Head of caudate nucleus (tissue), 42 donors: ENCODE results near the gene BICRAL.
"Not testable (repeated sequence)": the region's sequence is repeated elsewhere in the genome, so short reads cannot be mapped to it uniquely, and the experiment has no call there.

Experiments used
- DNase-seq, 42 donors: peaks; one replicate each; pipeline versions ENCODE4 v3.0.0 to v3.0.0-alpha.2; 2020 to 2021; ENCODE audit warnings: mixed read lengths in 7 of 42
- intact Hi-C: fragments of 100-400 bp; cut with DNase I; formaldehyde crosslinking; loops from one replicate; pipeline ENCODE4 v1.15.0; 2022

BICRAL gene

GRCh38 chr6:42762426-42762859 lies 19.4 kb upstream of the BICRAL start:
- no peak for DNase-seq
- intact Hi-C loops, result no loop called here

- DNase-seq, result no peak
- intact Hi-C loops, result no loop called here
Observed at GRCh38 chr6:42762950-42763349, 18.9 kb upstream of the BICRAL start.

GRCh38 chr6:42764911-42765648 lies 16.8 kb upstream of the BICRAL start:
- no peak for DNase-seq
- intact Hi-C loops, result no loop called here

- intact Hi-C loops, result no loop called here
- DNase-seq, result no peak
Observed at GRCh38 chr6:42766163-42766670, 15.6 kb upstream of the BICRAL start.

- DNase-seq, result no peak
- intact Hi-C loops, result no loop called here
Observed at GRCh38 chr6:42769051-42769450, 12.8 kb upstream of the BICRAL start.

GRCh38 chr6:42769836-42770235 lies 12.0 kb upstream of the BICRAL start:
- no peak for DNase-seq
- intact Hi-C loops, result no loop called here

- DNase-seq, result no peak
- intact Hi-C loops, result no loop called here
Observed at GRCh38 chr6:42771741-42772100, 10.1 kb upstream of the BICRAL start.

- intact Hi-C loops, result no loop called here
- no peak for DNase-seq
Observed at GRCh38 chr6:42774201-42774600, 7.7 kb upstream of the BICRAL start.

- DNase-seq, result peak in 1 of 42 donors; percentile 19
Observed at GRCh38 chr6:42774821-42775487, 6.9 kb upstream of the BICRAL start.

GRCh38 chr6:42777126-42777822 lies 4.6 kb upstream of the BICRAL start:
- no peak for DNase-seq
- intact Hi-C loops, result no loop called here

More at GRCh38 chr6:42774821-42775487, 6.9 kb upstream of the BICRAL start:
- intact Hi-C loops, result not testable (repeated sequence)

GRCh38 chr6:42778122-42778521 lies 3.7 kb upstream of the BICRAL start:
- peak in 2 of 42 donors; percentile 18 to 29 for DNase-seq
- intact Hi-C loops, result no loop called here

- intact Hi-C loops, result no loop called here
- no peak for DNase-seq
Observed at GRCh38 chr6:42779521-42779920, 2.3 kb upstream of the BICRAL start.

GRCh38 chr6:42781546-42781795 lies 381 bp upstream of the BICRAL start:
- DNase-seq, result no peak
- intact Hi-C loops, result loop anchor here (5.0 to 10.0 kb wide), 2 partner anchors 57 to 96 kb away; partner anchors contain the start of genes PRPH2 and RPL7L1

- intact Hi-C loops, result loop anchor here (2.0 to 10.0 kb wide), 3 partner anchors 36 to 95 kb away; partner anchors contain the start of genes PRPH2, RPL7L1 and TBCC
- DNase-seq, result peak; percentile 56 to 95 (median 84)
Observed at GRCh38 chr6:42782689-42783176, 881 bp downstream of the BICRAL start.

GRCh38 chr6:42783177-42783875 lies 1.5 kb downstream of the BICRAL start:
- intact Hi-C loops, result loop anchor here (2.0 to 10.0 kb wide), 3 partner anchors 37 to 94 kb away; partner anchors contain the start of genes PRPH2, RPL7L1 and TBCC
- peak; percentile 44 to 90 (median 78) for DNase-seq

- peak in 2 of 42 donors; percentile 34 to 66 for DNase-seq
- intact Hi-C loops, result loop anchor here (2.0 to 10.0 kb wide), 3 partner anchors 37 to 93 kb away; partner anchors contain the start of genes PRPH2, RPL7L1 and TBCC
Observed at GRCh38 chr6:42783876-42784642, 2.2 kb downstream of the BICRAL start.

GRCh38 chr6:42784717-42785498 lies 3.1 kb downstream of the BICRAL start:
- intact Hi-C loops, result loop anchor here (5.0 to 10.0 kb wide), 2 partner anchors 60 to 92 kb away; partner anchors contain the start of genes PRPH2 and RPL7L1
- DNase-seq, result peak in 6 of 42 donors; percentile 18 to 50 (median 34)
